B cell (primary cell): ENCODE data around the gene TSPAN6. TPM values are rescaled to one million over a fixed set of nuclear protein-coding genes. Genes with fewer than 3 reads are reported as not detected.

ENCODE experiments used
- ATAC-seq: fragments of 200-7000 bp; cut with Tn5 transposase; one replicate; pipeline ENCODE4 v1.10.0; 2021; ENCODE audit warnings: low read depth, mild to moderate bottlenecking, moderate number of reproducible peaks, moderate library complexity
- CTCF ChIA-PET: fragments of 350-600 bp; sonication (Branson Sonifier 250); formaldehyde crosslinking; loops from one replicate; lab custom pipeline; 2021; ENCODE audit warnings: antibody characterized with exemption, inconsistent platforms; lab: Charles Lee
- POLR2A ChIA-PET: fragments of 350-600 bp; sonication (Branson Sonifier 250); formaldehyde crosslinking; loops from one replicate; lab custom pipeline; 2021; ENCODE audit warnings: antibody characterized with exemption; lab: Charles Lee
- DNase-seq: peaks from one replicate; pipeline ENCODE4 v3.0.0; 2013
- H2AFZ ChIP-seq: 2 replicates; pipeline ENCODE4 v1.6.1; 2012; ENCODE audit warnings: mild to moderate bottlenecking, low read depth, low read length; ENCODE audit not compliant: insufficient read depth, poor library complexity, severe bottlenecking
- H3K27ac ChIP-seq, 2 donors: 1 replicate in 1 of 2; 2 replicates in 1 of 2; pipeline ENCODE4 v1.5.1; 2012 to 2013; ENCODE audit warnings: low read length in 2 of 2, mild to moderate bottlenecking in 2 of 2, moderate library complexity in 1 of 2
- H3K27me3 ChIP-seq, 4 experiments: fragments of 200-600 bp in 1 of 4; sonication (generic) in 1 of 4; replicated peaks in 1 of 4; 1 replicate in 2 of 4; 2 replicates in 2 of 4; pipeline versions ENCODE4 v1.6.1 to v1.7.0; 2013 to 2016; ENCODE audit warnings: low read length in 3 of 4, mild to moderate bottlenecking in 2 of 4, mixed read lengths in 1 of 4, moderate library complexity in 1 of 4; ENCODE audit not compliant: insufficient read depth in 4 of 4, control insufficient read depth in 3 of 4; ENCODE audit errors: control extremely low read depth in 1 of 4
- H3K36me3 ChIP-seq, 2 experiments: replicated peaks in 1 of 2; 1 replicate in 1 of 2; 2 replicates in 1 of 2; pipeline versions ENCODE4 v1.6.1 to v1.7.1; 2013; ENCODE audit warnings: low read length in 1 of 2; ENCODE audit not compliant: insufficient read depth in 2 of 2, control insufficient read depth in 1 of 2; ENCODE audit errors: control extremely low read depth in 1 of 2, extremely low read depth in 1 of 2
- H3K4me1 ChIP-seq, 2 donors: fragments of 200-600 bp in 1 of 2; sonication (generic) in 1 of 2; 1 replicate in 1 of 2; 2 replicates in 1 of 2; pipeline versions ENCODE4 v1.5.1 to v1.6.1; 2013 to 2017; ENCODE audit warnings: low read length in 2 of 2; ENCODE audit not compliant: control insufficient read depth in 2 of 2, insufficient read depth in 2 of 2
- H3K4me2 ChIP-seq: replicated peaks from 2 replicates; pipeline ENCODE3; 2012; ENCODE audit warnings: mild to moderate bottlenecking, low read depth, low read length; ENCODE audit not compliant: poor library complexity, severe bottlenecking
- H3K4me3 ChIP-seq, 5 experiments: fragments of 200-600 bp in 1 of 5; sonication (generic) in 1 of 5; 1 replicate in 3 of 5; 2 replicates in 2 of 5; pipeline versions ENCODE4 v1.5.1 to v1.7.0; 2011 to 2016; ENCODE audit warnings: low read length in 4 of 5, mild to moderate bottlenecking in 4 of 5, low read depth in 2 of 5, control low read depth in 1 of 5, moderate library complexity in 1 of 5; ENCODE audit not compliant: insufficient read depth in 1 of 5; ENCODE audit errors: control extremely low read depth in 1 of 5, extremely low read depth in 1 of 5
- H3K79me2 ChIP-seq: fragments of 200-600 bp; sonication (generic); one replicate; pipeline ENCODE4 v1.6.0; 2016; ENCODE audit warnings: low read length; ENCODE audit not compliant: control insufficient read depth, insufficient read depth
- H3K9ac ChIP-seq: fragments of 200-600 bp; sonication (generic); 2 replicates; pipeline ENCODE4 v1.6.1; 2017; ENCODE audit warnings: mild to moderate bottlenecking, low read length, moderate library complexity
- H3K9me3 ChIP-seq, 3 donors: one replicate each; pipeline versions ENCODE4 v1.6.1 to v1.7.1; 2013; ENCODE audit warnings: low read length in 2 of 3; ENCODE audit not compliant: control insufficient read depth in 2 of 3, insufficient read depth in 1 of 3; ENCODE audit errors: control extremely low read depth in 1 of 3
- H4K20me1 ChIP-seq: 2 replicates; pipeline ENCODE4 v1.6.0; 2012; ENCODE audit warnings: mild to moderate bottlenecking, low read length; ENCODE audit not compliant: insufficient read depth, control insufficient read depth, poor library complexity, severe bottlenecking
- H3K27ac Mint-ChIP-seq: one replicate; pipeline ENCODE4 v1.8.0; 2021; ENCODE audit warnings: mixed read lengths
- H3K27me3 Mint-ChIP-seq: one replicate; pipeline ENCODE4 v1.8.0; 2021; ENCODE audit warnings: mixed read lengths
- H3K4me1 Mint-ChIP-seq: one replicate; pipeline ENCODE4 v1.8.0; 2021; ENCODE audit warnings: mixed read lengths
- H3K4me3 Mint-ChIP-seq: one replicate; pipeline ENCODE4 v1.8.0; 2021; ENCODE audit warnings: mixed read lengths
- H3K9me3 Mint-ChIP-seq: one replicate; pipeline ENCODE4 v1.8.0; 2022; ENCODE audit warnings: mixed read lengths; ENCODE audit not compliant: insufficient read depth
- CTCF ChIP-seq: fragments of 200-600 bp; IDR thresholded peaks from one replicate; pipeline ENCODE4 v1.8.0; 2022; ENCODE audit warnings: antibody characterized with exemption, mild to moderate bottlenecking
- EZH2 ChIP-seq: IDR thresholded peaks from 2 replicates; pipeline ENCODE4 v1.6.1; 2012; ENCODE audit warnings: borderline replicate concordance, low read depth, mild to moderate bottlenecking, moderate library complexity, low read length; ENCODE audit not compliant: insufficient read depth, poor library complexity, severe bottlenecking
- WGBS: methylation state at CpG from one replicate; pipeline ENCODE4 v1.1.5; 2013; ENCODE audit warnings: missing lambda C conversion rate; ENCODE audit not compliant: insufficient coverage; 5-methylcytosine and 5-hydroxymethylcytosine counted together
- intact Hi-C: fragments of 100-400 bp; cut with micrococcal nuclease; formaldehyde crosslinking; loops from one replicate; pipeline ENCODE4 v1.10.0; 2022
- polyA plus RNA-seq: library from polyadenylated mRNA; depleted of rRNA; stranded (reverse); fragments of >200 nt; gene quantifications from 2 replicates; pipeline ENCODE4 v1.2.3, GENCODE V29; 2012
- total RNA-seq, 2 donors: library from RNA; stranded (reverse); fragments of 120-200 nt in 1 of 2; gene quantifications; 1 replicate in 1 of 2; 2 replicates in 1 of 2; pipeline versions ENCODE4 v1.2.3 to v1.2.4, GENCODE V29; 2013 to 2022

The TSPAN6 gene
- total and polyA plus RNA-seq, 2 donors (not counting 1 experiment from before 2014, with no cell fraction given): 0.10 TPM; not detected in 1

DNA sequence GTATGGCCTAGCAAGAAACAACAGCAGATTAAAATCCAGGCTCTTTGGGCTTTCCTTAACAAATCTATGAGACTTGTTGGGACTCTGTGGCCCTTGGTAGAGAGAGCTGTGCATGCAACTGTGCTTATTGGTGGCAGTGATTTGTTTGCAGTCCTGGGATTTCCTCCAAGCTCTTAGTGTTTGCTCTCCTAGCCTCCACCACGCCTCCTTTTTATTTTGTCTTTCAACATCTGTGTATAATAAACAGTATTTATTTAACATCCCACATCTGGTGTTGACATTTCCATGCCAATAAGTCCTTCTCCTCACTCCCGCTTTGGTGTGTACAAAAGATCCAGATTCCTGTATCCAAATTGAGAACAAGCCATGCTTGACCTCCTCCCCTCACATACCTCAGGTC is 48.7 kb downstream of the TSPAN6 start:
- H3K9me3 Mint-ChIP-seq: no peaks in the 10 kb centered on the region
- H3K27me3 Mint-ChIP-seq: peaks cover 17% of the 10 kb centered on the region
- ChIA-PET POLR2A (no interaction called here), CTCF (no interaction called here)
- H3K4me1 ChIP-seq: no peaks in the 10 kb centered on the region
- DNase-seq (no peak), ATAC-seq (no peak)
- no peaks in the 10 kb centered on the region for H3K9me3 ChIP-seq
- H3K4me1 Mint-ChIP-seq: peaks cover 7% of the 10 kb centered on the region
- intact Hi-C loops: no loop called here
- H3K27me3 ChIP-seq: peaks cover 0 to 3% (median 0%) of the 10 kb centered on the region in 4 experiments
- no peaks in the 10 kb centered on the region for H3K36me3 ChIP-seq
- no peak overlapping the region for H3K27ac ChIP-seq
- H3K4me2 ChIP-seq: no peak overlapping the region
- no peaks in the 10 kb centered on the region for H3K79me2 ChIP-seq
- H3K9ac ChIP-seq: no peak overlapping the region
- H3K27ac Mint-ChIP-seq: no peak overlapping the region
- H3K4me3 ChIP-seq: no peak overlapping the region
- no CpG with 5 or more reads among the region's 2 CpGs for WGBS
- no peaks in the 10 kb centered on the region for H4K20me1 ChIP-seq
- no peak overlapping the region for H3K4me3 Mint-ChIP-seq
- TF ChIP-seq EZH2 (no peak), CTCF (no peak)
- no peak overlapping the region for H2AFZ ChIP-seq

DNA sequence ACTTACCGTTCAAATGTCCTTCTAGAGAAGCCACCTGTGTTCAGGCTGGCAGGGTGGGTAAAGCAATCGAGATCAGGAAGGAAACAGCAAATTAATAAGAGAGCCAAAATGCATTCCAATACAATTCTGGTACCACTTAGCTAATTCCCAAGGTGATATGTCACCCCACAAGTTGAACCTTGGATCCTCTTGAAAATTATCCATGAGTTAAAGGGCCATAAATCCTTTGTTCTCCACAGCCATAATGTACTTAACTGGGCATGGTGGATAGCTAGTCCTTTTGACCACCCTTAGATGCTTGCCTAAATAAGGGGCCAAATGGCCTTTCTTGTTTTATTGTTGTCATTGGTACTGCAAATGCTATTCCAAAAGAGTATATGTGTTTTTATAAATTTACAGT is 49.9 kb downstream of the TSPAN6 start:
- no peak for DNase-seq

More for the DNA sequence above, 49.9 kb downstream of the TSPAN6 start:
- H4K20me1 ChIP-seq: no peaks in the 10 kb centered on the region
- WGBS: 80% methylated on average over 1 of the region's 2 CpGs
- Mint-ChIP-seq H3K4me3 (no peak overlapping the region), H3K27ac (no peak overlapping the region), H3K4me1 (peaks cover 7% of the 10 kb centered on the region), H3K9me3 (no peaks in the 10 kb centered on the region), H3K27me3 (peaks cover 26% of the 10 kb centered on the region)
- TF ChIP-seq CTCF: no peak
- no peak for TF ChIP-seq EZH2
- H3K36me3 ChIP-seq: no peaks in the 10 kb centered on the region
- no peak overlapping the region for H3K27ac ChIP-seq
- CTCF ChIA-PET: no interaction called here
- POLR2A ChIA-PET: no interaction called here
- H2AFZ ChIP-seq: no peak overlapping the region
- H3K9me3 ChIP-seq: no peaks in the 10 kb centered on the region
- no peak overlapping the region for H3K9ac ChIP-seq
- H3K4me2 ChIP-seq: no peak overlapping the region
- intact Hi-C loops: no loop called here
- H3K27me3 ChIP-seq: peaks cover 0 to 3% (median 0%) of the 10 kb centered on the region in 4 experiments
- no peak overlapping the region for H3K4me3 ChIP-seq
- H3K79me2 ChIP-seq: no peaks in the 10 kb centered on the region
- no peaks in the 10 kb centered on the region for H3K4me1 ChIP-seq
- no peak for ATAC-seq
